Cardiac septum (tissue), 1 donor: ENCODE results near the gene UBE2V1. TPM values are rescaled to one million over a fixed set of nuclear protein-coding genes. Genes with fewer than 3 reads are reported as not detected.

Experiments used
- DNase-seq: peaks from one replicate; pipeline ENCODE4 v3.0.0-alpha.2; 2020; ENCODE audit warnings: low spot score
- intact Hi-C: fragments of 100-400 bp; cut with DNase I; formaldehyde crosslinking; loops from one replicate; pipeline ENCODE4 v1.14.0; 2022
- total RNA-seq: library from RNA; stranded (reverse); fragmentation: NEBNext Ultra II Directional; extraction: Animal tissue kit (Norgen Biotek cat#: 25700); gene quantifications from one replicate; pipeline ENCODE4 v1.2.1, GENCODE V29; 2021
- donor health status: DM: no; HTN: no; CAD: no.

UBE2V1 gene
- total RNA-seq, 1 donor from 2014 or later = 70.3 TPM

- intact Hi-C loops = no loop called here
- DNase-seq = no peak
Observed at GRCh38 chr20:50054231-50054547, 58.8 kb downstream of the UBE2V1 start.

- no peak for DNase-seq
- intact Hi-C loops = no loop called here
Observed at GRCh38 chr20:50053362-50054230, 59.4 kb downstream of the UBE2V1 start.

GRCh38 chr20:50052550-50053361 lies 60.2 kb downstream of the UBE2V1 start:
- intact Hi-C loops = no loop called here
- no peak for DNase-seq

DNA sequence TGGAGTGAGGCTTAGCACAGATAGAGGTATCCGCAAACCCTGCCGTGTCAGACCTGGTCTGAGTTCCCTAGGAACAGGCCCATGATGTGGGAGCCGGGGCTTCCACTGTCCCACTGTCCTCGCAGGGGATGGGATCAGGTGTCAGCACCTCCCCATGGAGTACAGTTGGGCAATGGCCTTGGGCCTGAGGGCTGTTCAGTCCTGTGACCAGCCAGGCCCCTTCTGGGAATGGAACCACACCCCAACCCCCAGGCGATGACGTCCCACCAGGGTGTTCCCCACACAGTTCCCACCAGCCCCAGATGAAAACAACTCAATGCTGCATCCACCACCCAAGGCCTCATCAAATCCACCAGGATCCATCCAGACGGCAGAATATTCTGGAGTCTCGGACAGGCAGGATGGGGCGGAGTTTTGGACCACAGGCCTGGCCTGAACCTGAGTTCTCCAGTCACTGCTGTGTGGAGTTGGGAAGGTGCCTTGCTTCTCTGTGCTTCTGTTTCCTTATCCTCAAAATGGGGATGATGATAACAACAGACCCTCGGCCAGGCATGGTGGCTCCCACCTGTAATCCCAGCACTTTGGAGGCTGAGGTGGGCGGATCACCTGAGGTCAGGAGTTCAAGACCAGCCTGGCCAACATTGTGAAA lies 62.2 kb downstream of the UBE2V1 start:
- DNase-seq = no peak
- intact Hi-C loops = no loop called here

GRCh38 chr20:50050214-50050613 lies 62.7 kb downstream of the UBE2V1 start:
- intact Hi-C loops = no loop called here
- no peak for DNase-seq

DNA sequence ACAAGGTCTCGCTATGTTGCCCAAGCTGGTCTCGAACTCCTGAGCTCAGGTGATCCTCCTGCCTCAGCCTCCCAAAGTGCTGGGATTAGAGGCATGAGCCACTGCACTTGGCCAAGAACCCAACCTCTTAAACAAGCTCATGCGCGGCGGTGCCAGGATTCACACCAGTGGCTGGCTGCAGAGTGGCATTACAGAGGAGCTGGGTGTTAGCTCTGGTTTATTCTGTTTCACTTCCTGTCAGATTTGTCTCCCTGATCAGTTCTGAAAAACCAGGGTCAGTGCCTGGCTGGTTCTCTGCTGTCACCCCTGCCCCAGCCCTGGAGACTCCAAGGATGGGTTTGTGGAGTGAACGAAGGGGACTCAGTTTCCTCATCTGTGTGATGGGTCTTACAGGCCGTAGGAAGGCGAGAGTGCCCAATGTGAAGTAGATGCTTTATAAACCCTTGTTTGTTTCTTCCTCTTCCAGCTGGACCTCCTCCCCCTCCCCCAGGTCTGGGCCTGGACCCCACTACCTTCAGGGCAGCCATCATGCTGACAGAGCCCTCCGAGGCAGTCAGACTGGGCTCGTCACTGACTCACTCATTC lies 63.4 kb downstream of the UBE2V1 start:
- intact Hi-C loops = loop anchor here (5.0 kb wide), 1 partner anchor 57 kb away; no protein-coding TSS in a partner anchor
- no peak for DNase-seq

DNA sequence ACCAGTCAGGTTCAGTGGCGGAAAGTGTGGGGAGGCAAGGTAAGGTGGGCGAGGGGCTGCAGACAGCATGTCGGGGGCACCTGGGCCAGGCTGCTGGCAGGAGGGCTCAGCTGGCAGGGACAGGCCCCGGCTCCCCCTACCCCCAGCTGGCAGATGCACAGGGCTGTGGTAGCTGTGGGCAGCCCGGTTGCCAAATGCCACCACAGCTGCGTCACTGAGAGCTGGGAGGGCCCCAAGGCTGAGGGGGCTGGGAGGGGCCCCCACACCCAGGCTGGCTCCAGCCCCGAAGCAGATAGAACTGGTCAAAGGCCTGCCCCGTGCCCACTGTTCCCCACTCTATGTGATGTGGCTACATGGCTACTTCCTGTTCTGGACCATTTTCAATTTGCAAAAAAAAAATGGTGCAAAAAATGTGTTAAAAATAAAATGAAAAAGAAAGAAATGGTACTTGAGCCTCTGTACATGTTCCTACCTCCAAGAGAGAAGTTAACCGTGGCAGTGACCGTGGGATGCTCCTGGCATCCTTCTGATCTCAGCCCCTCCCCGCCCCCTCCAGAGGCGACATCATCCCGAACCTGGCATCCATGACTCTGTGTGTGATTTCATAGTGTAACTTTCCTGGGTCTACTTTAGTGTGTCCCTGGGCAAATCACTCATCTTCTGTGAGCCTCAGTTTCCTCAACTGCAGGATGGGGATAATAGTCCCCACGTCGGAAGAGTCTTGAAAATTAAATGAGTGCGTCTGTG lies 64.4 kb downstream of the UBE2V1 start:
- no peak for DNase-seq
- intact Hi-C loops = loop anchor here (5.0 kb wide), 1 partner anchor 56 kb away; no protein-coding TSS in a partner anchor

DNA sequence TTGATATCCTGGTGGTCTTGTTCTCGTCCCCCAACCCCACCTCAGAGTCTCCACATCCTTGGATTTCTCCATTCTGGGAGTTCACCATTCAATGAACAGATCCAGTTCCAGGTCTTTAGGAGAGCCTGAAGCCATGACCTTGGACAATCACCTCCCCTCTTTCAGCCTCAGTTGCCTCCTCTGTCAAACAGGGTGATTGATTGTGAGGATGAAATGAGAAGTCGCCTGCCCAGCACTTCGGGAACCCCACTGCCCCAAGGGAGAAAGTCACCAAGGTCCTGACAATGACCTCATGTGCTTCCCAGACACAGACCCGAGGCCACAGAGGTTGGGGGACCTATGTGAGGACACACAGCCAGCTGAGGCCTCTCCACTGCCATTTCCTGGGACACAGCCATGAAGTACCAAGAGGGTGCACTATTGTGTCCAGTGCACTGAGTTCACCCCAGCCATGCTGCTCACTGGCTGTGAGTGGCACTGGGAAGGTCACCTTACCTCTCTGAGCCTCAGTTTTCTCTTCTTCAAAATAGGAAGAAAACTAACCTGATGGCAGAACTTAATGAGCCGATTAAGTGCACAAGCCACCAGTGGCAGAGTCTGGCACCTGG lies 68.5 kb downstream of the UBE2V1 start:
- DNase-seq = no peak
- intact Hi-C loops = no loop called here

GRCh38 chr20:50043573-50044352 lies 69.2 kb downstream of the UBE2V1 start:
- DNase-seq = no peak
- intact Hi-C loops = no loop called here

GRCh38 chr20:50042370-50043313 lies 70.3 kb downstream of the UBE2V1 start:
- DNase-seq = no peak
- intact Hi-C loops = no loop called here

DNA sequence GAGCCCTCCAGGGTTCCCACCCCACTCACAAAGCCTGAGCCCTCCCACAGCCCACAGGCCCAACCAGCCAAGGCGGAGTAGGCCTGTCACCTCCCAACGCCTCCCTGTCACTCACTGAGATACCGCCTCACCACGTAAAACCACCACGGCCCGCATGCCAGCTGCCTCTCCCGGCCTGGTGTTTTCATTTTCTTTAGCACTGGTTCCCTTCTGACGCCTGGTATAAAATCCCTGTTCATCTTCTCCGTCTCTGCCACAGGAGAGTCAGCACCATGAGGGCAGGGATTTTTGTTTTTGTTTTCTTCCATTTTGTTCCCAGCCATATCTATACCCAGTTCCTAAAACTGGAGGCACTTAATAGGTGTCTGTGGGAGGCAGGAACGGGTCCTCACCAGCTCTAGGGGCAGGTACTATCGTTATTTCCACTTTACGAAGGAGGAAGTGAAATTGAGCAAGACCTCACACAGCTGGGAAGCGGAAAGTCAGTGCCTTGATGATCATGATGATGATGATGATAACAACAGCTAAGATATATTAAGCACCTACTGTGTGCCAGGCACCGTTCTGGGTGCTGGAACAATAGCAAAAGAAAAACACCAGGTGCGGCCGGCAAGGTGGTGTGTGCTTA lies 71.6 kb downstream of the UBE2V1 start:
- intact Hi-C loops = no loop called here
- DNase-seq = no peak

GRCh38 chr20:50040432-50041245 lies 72.3 kb downstream of the UBE2V1 start:
- no peak for DNase-seq
- intact Hi-C loops = no loop called here

DNA sequence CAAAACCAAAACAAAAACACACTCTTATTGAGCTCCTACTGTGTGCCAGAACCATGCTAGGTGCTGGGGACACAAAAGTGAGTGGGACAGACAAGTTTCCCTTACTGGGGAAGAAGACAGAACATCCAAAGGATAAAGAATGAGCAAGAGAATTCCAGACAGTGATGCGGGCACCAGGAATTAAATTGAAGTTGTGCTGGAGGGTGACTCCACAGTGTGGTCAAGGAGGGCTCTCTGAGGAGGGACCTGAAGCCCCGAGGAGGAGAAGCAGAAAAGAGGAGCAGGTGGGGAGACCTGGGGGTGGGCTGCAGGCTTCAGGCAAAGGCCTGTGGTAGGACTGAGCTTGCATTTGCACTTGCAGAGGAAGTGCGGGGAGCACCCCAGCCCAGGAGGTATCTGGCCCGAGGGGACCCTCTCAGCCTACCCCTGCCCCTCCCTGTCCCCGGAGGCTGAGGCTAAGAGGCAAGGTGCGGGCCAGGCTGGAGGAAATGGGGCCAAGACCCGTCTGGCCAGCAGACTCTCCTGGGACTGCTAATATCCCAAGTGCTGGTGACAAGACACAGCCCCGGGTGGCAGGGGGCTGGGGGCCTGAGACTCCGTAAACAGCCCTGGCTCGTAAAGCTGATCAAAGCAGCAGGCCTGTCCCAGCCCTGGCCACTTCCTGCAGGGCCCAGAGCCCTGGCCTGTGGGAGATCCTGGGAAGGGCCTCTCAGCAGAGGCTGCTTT lies 73.1 kb downstream of the UBE2V1 start:
- no peak for DNase-seq
- intact Hi-C loops = no loop called here

- no peak for DNase-seq
- intact Hi-C loops = no loop called here
Observed at GRCh38 chr20:50038574-50038991, 74.4 kb downstream of the UBE2V1 start.

DNA sequence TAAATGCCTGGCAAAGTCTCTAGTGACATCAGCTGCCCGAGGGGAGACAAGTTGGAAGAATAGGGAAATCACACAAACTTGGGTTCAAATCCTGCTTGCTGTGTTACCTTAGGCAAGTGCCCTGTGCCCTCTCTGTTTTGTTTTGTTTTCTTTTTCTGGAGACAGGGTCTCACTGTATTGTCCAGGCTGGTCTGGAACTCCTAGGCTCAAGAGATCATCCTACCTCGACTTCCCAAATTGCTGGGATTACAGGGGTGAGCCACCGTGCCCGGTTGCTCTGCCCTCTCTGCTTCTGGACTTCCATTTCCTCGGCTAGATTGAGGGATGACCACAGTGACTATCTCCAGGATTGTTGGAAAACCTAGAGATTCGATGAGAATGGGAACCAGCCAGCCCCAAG lies 74.8 kb downstream of the UBE2V1 start:
- intact Hi-C loops = no loop called here
- DNase-seq = no peak
